Measurements from ENCODE around the gene TDRD10. TPM values are rescaled to one million over a fixed set of nuclear protein-coding genes. Genes with fewer than 3 reads are reported as not detected.

Gene TDRD10
- total RNA-seq, 1 experiment from 2014 or later: not detected

GRCh38 chr1:154550070-154550469 is 48.1 kb downstream of the TDRD10 start:
- DNase-seq (ENCODE audit: extremely low read depth, low read depth): no peak

- no peak for DNase-seq (ENCODE audit: extremely low read depth, low read depth)
Measured at GRCh38 chr1:154550657-154551056, 48.6 kb downstream of the TDRD10 start.

GRCh38 chr1:154551474-154551873 is 49.5 kb downstream of the TDRD10 start:
- DNase-seq (ENCODE audit: extremely low read depth, low read depth): no peak

- DNase-seq (ENCODE audit: extremely low read depth, low read depth): no peak
Measured at GRCh38 chr1:154552036-154552435, 50.0 kb downstream of the TDRD10 start.

- no peak for DNase-seq (ENCODE audit: extremely low read depth, low read depth)
Measured at GRCh38 chr1:154553056-154554030, 51.3 kb downstream of the TDRD10 start.

GRCh38 chr1:154556422-154556821 is 54.4 kb downstream of the TDRD10 start:
- no peak for DNase-seq (ENCODE audit: extremely low read depth, low read depth)

GRCh38 chr1:154557248-154557938 is 55.4 kb downstream of the TDRD10 start:
- no peak for DNase-seq (ENCODE audit: extremely low read depth, low read depth)

GRCh38 chr1:154557939-154558719 is 56.1 kb downstream of the TDRD10 start, which contains the start of gene UBE2Q1:
TSS of gene UBE2Q1 (minus strand) at chr1:154558662. CDS start at chr1:154558553, 109 bp downstream.
- DNase-seq (ENCODE audit: extremely low read depth, low read depth): no peak

GRCh38 chr1:154558720-154559465 is 56.9 kb downstream of the TDRD10 start:
- peak; percentile 98 for DNase-seq (ENCODE audit: extremely low read depth, low read depth)

GRCh38 chr1:154559466-154560044 is 57.5 kb downstream of the TDRD10 start:
- DNase-seq (ENCODE audit: extremely low read depth, low read depth): peak; percentile 94

- DNase-seq (ENCODE audit: extremely low read depth, low read depth): no peak
Measured at GRCh38 chr1:154565876-154566275, 63.9 kb downstream of the TDRD10 start.

- peak; percentile 63 for DNase-seq (ENCODE audit: extremely low read depth, low read depth)
Measured at GRCh38 chr1:154567386-154568156, 65.6 kb downstream of the TDRD10 start, which contains the start of gene CHRNB2. TSS of gene CHRNB2 (plus strand) at chr1:154567778. CDS start at chr1:154568045, 267 bp downstream.

- no peak for DNase-seq (ENCODE audit: extremely low read depth, low read depth)
Measured at GRCh38 chr1:154568157-154568815, 66.3 kb downstream of the TDRD10 start.

GRCh38 chr1:154571244-154571963 is 69.4 kb downstream of the TDRD10 start:
- DNase-seq (ENCODE audit: extremely low read depth, low read depth): no peak

GRCh38 chr1:154571964-154572288 is 69.9 kb downstream of the TDRD10 start:
- DNase-seq (ENCODE audit: extremely low read depth, low read depth): no peak

- DNase-seq (ENCODE audit: extremely low read depth, low read depth): no peak
Measured at GRCh38 chr1:154572468-154573167, 70.6 kb downstream of the TDRD10 start.

- DNase-seq (ENCODE audit: extremely low read depth, low read depth): no peak
Measured at GRCh38 chr1:154573168-154573510, 71.1 kb downstream of the TDRD10 start.

All from NCI-H460 (cell line).